Astrocyte (in vitro differentiated cells and primary cell): ENCODE measurements around the gene ZNF75A. TPM values are rescaled to one million over a fixed set of nuclear protein-coding genes. Genes with fewer than 3 reads are reported as not detected.

Experiments
- DNase-seq: peaks from one replicate; pipeline ENCODE4 v3.0.0-alpha.2; 2010; ENCODE audit warnings: low read depth
- FAIRE-seq: peaks from 2 replicates; lab custom pipeline; 2011; peaks lifted over from hg19 to GRCh38; lab: Jason Lieb, UNC
- H2AFZ ChIP-seq: 2 replicates; pipeline ENCODE4 v1.6.0; 2012; ENCODE audit warnings: low read depth, low read length, inconsistent platforms
- H3K27ac ChIP-seq: 2 replicates; pipeline ENCODE4 v1.5.1; 2011; ENCODE audit warnings: low read depth, low read length, inconsistent platforms
- H3K27me3 ChIP-seq: 2 replicates; pipeline ENCODE4 v1.6.0; 2011; ENCODE audit warnings: low read length, inconsistent platforms; ENCODE audit not compliant: insufficient read depth
- H3K36me3 ChIP-seq: 2 replicates; pipeline ENCODE4 v1.5.1; 2011; ENCODE audit warnings: low read length, inconsistent platforms; ENCODE audit not compliant: insufficient read depth
- H3K4me1 ChIP-seq: 2 replicates; pipeline ENCODE4 v1.5.1; 2011; ENCODE audit warnings: low read length, inconsistent platforms; ENCODE audit not compliant: insufficient read depth
- H3K4me2 ChIP-seq: 2 replicates; pipeline ENCODE4 v1.6.0; 2012; ENCODE audit warnings: low read length, inconsistent platforms
- H3K4me3 ChIP-seq: 2 replicates; pipeline ENCODE4 v1.5.1; 2011; ENCODE audit warnings: low read depth, mild to moderate bottlenecking, low read length, inconsistent platforms; ENCODE audit not compliant: insufficient read depth
- H3K79me2 ChIP-seq: 2 replicates; pipeline ENCODE4 v1.6.0; 2012; ENCODE audit warnings: mild to moderate bottlenecking, low read length, inconsistent platforms; ENCODE audit not compliant: insufficient read depth
- H3K9ac ChIP-seq: 2 replicates; pipeline ENCODE4 v1.6.0; 2012; ENCODE audit warnings: mild to moderate bottlenecking, low read length, inconsistent platforms
- H3K9me3 ChIP-seq: 2 replicates; pipeline ENCODE4 v1.5.1; 2012; ENCODE audit warnings: low read depth, mild to moderate bottlenecking, low read length, inconsistent platforms; ENCODE audit not compliant: insufficient read depth
- H4K20me1 ChIP-seq: 2 replicates; pipeline ENCODE4 v1.6.0; 2012; ENCODE audit warnings: low read length, inconsistent platforms; ENCODE audit not compliant: insufficient read depth
- H3K27ac Mint-ChIP-seq: one replicate; pipeline ENCODE4 v1.8.0; 2021; ENCODE audit warnings: mild to moderate bottlenecking, mixed read lengths; ENCODE audit not compliant: unreplicated experiment
- H3K27me3 Mint-ChIP-seq: one replicate; pipeline ENCODE4 v1.8.0; 2021; ENCODE audit warnings: low read depth, mixed read lengths; ENCODE audit not compliant: unreplicated experiment
- H3K36me3 Mint-ChIP-seq: one replicate; pipeline ENCODE4 v1.8.0; 2021; ENCODE audit warnings: low read depth, mixed read lengths; ENCODE audit not compliant: unreplicated experiment
- H3K4me1 Mint-ChIP-seq: one replicate; pipeline ENCODE4 v1.8.0; 2021; ENCODE audit warnings: low read depth, mixed read lengths; ENCODE audit not compliant: unreplicated experiment
- H3K4me3 Mint-ChIP-seq: one replicate; pipeline ENCODE4 v1.8.0; 2021; ENCODE audit warnings: mild to moderate bottlenecking, moderate library complexity, mixed read lengths; ENCODE audit not compliant: unreplicated experiment
- H3K9me3 Mint-ChIP-seq: one replicate; pipeline ENCODE4 v1.8.0; 2021; ENCODE audit warnings: mild to moderate bottlenecking, mixed read lengths; ENCODE audit not compliant: unreplicated experiment
- EZH2 ChIP-seq: IDR thresholded peaks from 2 replicates; pipeline ENCODE4 v1.6.1; 2012; ENCODE audit warnings: mild to moderate bottlenecking, low read length, inconsistent platforms; ENCODE audit not compliant: insufficient read depth
- total RNA-seq: library from RNA; stranded (reverse); gene quantifications from 2 replicates; pipeline ENCODE4 v1.2.1, GENCODE V29; 2021
- TF ChIP-seq, protein P1 (sequence below): IDR thresholded peaks from 2 replicates; pipeline ENCODE4 v1.5.1; 2011; ENCODE audit warnings: low read depth, mild to moderate bottlenecking, inconsistent platforms, low read length, moderate library complexity; ENCODE audit not compliant: insufficient read depth

ZNF75A gene
- total RNA-seq, 1 donor from 2014 or later: 30.5 TPM

DNA sequence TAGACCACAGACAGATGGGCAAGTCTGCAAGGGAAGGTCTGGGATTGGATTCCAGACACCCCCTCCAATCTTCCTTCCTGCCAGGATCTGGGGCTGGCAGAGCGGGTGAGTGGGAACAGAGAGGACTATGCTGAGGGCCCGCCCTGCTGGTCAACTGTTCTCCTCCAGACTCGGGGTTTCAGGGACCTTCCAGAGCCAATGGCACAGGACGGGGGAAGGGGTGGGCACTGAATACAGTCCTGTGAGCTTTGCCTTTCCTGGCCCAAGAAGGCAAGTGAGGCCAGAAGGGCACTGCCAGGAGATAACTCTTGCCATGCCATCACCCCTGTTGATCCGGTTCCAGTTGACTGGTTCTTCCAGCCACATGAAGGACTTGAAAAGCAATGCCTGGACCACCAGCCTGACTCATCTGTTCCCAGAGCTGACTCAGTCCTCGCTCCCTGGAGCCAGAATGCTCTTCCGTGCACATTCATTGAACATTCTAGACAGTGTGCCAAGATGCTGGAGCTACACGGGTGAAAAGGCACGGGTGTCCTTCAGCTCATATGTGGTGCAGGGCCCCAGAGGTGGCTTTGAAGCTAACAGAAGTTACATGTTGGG is 48.3 kb upstream of the ZNF75A start:
- H3K27ac Mint-ChIP-seq: no peak overlapping the region
- TF ChIP-seq, protein P1, sequence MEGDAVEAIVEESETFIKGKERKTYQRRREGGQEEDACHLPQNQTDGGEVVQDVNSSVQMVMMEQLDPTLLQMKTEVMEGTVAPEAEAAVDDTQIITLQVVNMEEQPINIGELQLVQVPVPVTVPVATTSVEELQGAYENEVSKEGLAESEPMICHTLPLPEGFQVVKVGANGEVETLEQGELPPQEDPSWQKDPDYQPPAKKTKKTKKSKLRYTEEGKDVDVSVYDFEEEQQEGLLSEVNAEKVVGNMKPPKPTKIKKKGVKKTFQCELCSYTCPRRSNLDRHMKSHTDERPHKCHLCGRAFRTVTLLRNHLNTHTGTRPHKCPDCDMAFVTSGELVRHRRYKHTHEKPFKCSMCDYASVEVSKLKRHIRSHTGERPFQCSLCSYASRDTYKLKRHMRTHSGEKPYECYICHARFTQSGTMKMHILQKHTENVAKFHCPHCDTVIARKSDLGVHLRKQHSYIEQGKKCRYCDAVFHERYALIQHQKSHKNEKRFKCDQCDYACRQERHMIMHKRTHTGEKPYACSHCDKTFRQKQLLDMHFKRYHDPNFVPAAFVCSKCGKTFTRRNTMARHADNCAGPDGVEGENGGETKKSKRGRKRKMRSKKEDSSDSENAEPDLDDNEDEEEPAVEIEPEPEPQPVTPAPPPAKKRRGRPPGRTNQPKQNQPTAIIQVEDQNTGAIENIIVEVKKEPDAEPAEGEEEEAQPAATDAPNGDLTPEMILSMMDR: no peak
- no peak for TF ChIP-seq EZH2
- no peak overlapping the region for H3K4me3 ChIP-seq
- no peaks in the 10 kb centered on the region for H3K36me3 Mint-ChIP-seq
- H3K4me1 Mint-ChIP-seq: no peaks in the 10 kb centered on the region
- H3K9ac ChIP-seq: no peak overlapping the region
- no peaks in the 10 kb centered on the region for H3K27me3 ChIP-seq
- no peaks in the 10 kb centered on the region for H4K20me1 ChIP-seq
- peaks cover 2% of the 10 kb centered on the region for H3K4me1 ChIP-seq
- H3K4me3 Mint-ChIP-seq: no peak overlapping the region
- no peaks in the 10 kb centered on the region for H3K79me2 ChIP-seq
- H3K27ac ChIP-seq: no peak overlapping the region
- peaks cover 19% of the 10 kb centered on the region for H3K27me3 Mint-ChIP-seq
- peaks cover 7% of the 10 kb centered on the region for H3K9me3 Mint-ChIP-seq
- peak; percentile 57 for DNase-seq
- H3K4me2 ChIP-seq: no peak overlapping the region
- no peaks in the 10 kb centered on the region for H3K9me3 ChIP-seq
- no peaks in the 10 kb centered on the region for H3K36me3 ChIP-seq
- no peak overlapping the region for H2AFZ ChIP-seq
- FAIRE-seq: no peak

DNA sequence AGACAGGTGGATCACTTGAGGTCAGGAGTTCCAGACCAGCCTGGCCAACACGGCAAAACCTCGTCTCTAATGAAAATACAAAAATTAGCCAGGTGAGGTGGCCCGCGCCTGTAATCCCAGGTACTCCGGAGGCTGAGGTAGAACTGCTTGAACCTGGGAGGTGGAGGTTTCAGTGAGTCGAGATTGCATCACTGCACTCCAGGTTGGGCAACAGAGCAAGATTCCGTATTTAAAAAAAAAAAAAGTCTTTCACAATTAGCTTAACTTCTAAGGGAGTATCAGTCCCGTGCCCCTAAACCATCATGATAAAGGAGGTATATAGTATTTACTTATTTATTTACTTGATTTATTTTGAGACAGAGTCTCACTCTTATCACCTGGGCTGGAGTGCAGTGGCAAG is 45.5 kb upstream of the ZNF75A start:
- Histone ChIP-seq H3K9ac (no peak overlapping the region), H3K36me3 (no peaks in the 10 kb centered on the region), H3K79me2 (no peaks in the 10 kb centered on the region), H3K9me3 (no peaks in the 10 kb centered on the region), H3K4me2 (no peak overlapping the region), H3K4me1 (peaks cover 4% of the 10 kb centered on the region), H3K27me3 (no peaks in the 10 kb centered on the region), H3K4me3 (no peak overlapping the region), H2AFZ (no peak overlapping the region), H4K20me1 (no peaks in the 10 kb centered on the region), H3K27ac (no peak overlapping the region)
- FAIRE-seq: no peak
- no peaks in the 10 kb centered on the region for H3K4me1 Mint-ChIP-seq
- no peak overlapping the region for H3K27ac Mint-ChIP-seq
- DNase-seq: no peak
- peaks cover 10% of the 10 kb centered on the region for H3K9me3 Mint-ChIP-seq
- no peak for TF ChIP-seq EZH2
- TF ChIP-seq, protein P1: no peak
- H3K4me3 Mint-ChIP-seq: no peak overlapping the region
- H3K36me3 Mint-ChIP-seq: peaks cover 2% of the 10 kb centered on the region
- peaks cover 28% of the 10 kb centered on the region for H3K27me3 Mint-ChIP-seq

DNA sequence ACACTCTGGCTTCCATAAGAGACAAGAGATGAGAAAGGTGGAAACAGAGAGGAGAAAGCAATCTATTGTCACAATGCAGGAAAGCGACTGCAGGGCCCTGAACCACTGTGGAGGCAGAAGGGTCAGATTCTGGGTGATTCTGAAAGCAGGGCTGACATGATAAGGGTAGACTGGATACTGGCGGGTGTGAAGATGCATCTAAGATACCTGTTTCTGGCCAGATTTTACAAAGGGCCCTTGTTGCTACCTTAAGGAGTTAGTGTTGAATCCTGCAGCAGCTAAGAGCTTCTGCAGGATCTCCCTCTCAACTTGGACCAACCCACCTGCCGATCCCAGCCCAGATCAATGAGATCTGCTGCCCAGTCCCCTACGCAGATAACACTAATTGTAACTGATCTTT is 42.8 kb upstream of the ZNF75A start:
- peaks cover 22% of the 10 kb centered on the region for H3K27me3 Mint-ChIP-seq
- H3K4me1 Mint-ChIP-seq: no peaks in the 10 kb centered on the region
- Histone ChIP-seq H3K4me2 (no peak overlapping the region), H3K27ac (no peak overlapping the region), H3K4me1 (peaks cover 5% of the 10 kb centered on the region), H3K79me2 (no peaks in the 10 kb centered on the region), H3K4me3 (no peak overlapping the region), H3K27me3 (no peaks in the 10 kb centered on the region), H3K9me3 (no peaks in the 10 kb centered on the region), H4K20me1 (no peaks in the 10 kb centered on the region), H3K36me3 (no peaks in the 10 kb centered on the region), H2AFZ (no peak overlapping the region), H3K9ac (no peak overlapping the region)
- FAIRE-seq (no peak), DNase-seq (no peak)
- TF ChIP-seq, protein P1: no peak
- no peak for TF ChIP-seq EZH2
- peaks cover 8% of the 10 kb centered on the region for H3K9me3 Mint-ChIP-seq
- H3K36me3 Mint-ChIP-seq: peaks cover 3% of the 10 kb centered on the region
- H3K27ac Mint-ChIP-seq: no peak overlapping the region
- H3K4me3 Mint-ChIP-seq: peak overlapping the region; percentile 60
